NCI-H1436 (cell line): ENCODE data around the gene VWA8.
"Not testable (repeated sequence)": the region's sequence is repeated elsewhere in the genome, so short reads cannot be mapped to it uniquely, and the experiment has no call there.

ENCODE experiments used
- DNase-seq: peaks from one replicate; lab custom pipeline; 2025; lab: John Stamatoyannopoulos, UW

VWA8 gene

DNA sequence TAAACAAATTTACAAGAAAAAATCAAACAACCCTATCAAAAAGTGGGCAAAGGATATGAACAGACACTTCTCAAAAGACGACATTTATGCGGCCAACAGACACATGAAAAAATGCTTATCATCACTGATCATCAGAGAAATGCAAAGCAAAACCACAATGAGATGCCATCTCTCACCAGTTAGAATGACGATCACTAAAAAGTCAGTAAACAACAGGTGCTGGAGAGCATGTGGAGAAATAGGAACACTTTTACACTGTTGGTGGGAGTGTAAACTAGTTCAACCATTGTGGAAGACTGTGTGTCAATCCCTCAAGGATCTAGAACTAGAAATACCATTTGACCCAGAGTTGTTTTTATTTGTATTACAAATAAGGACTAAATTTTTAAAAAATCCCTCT lies 215.4 kb downstream of the VWA8 start:
- DNase-seq, result not testable (repeated sequence)

DNA sequence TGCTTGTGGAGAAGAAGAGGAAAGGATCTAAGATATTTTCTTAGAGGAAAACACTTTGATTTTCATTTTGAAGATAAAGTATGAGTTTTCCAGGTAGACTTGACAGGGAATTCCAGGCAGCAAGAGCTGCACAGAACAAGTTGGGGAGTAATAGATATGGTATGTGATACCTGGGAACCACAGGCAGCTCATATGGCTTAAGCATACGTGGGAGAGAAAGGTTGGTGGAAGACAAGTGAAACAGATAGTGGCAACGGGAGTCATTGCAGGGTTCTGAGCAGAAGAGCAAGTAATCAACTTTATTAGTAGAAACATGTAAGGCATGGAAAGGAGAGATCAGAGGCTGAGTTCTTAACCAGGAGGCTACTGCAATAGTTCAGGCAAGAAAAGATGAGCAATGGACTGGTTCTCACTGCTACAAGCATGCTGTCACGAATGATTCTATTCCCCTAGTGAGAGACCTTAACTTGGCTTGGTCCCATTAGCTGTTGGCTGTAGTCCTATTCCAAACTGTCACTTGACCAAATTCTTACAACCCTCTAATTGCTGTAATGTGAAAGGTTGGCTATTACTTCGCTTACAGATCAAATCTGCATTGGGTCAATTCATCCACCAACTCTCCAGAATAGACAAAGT lies 217.9 kb downstream of the VWA8 start:
- DNase-seq, result no peak

DNA sequence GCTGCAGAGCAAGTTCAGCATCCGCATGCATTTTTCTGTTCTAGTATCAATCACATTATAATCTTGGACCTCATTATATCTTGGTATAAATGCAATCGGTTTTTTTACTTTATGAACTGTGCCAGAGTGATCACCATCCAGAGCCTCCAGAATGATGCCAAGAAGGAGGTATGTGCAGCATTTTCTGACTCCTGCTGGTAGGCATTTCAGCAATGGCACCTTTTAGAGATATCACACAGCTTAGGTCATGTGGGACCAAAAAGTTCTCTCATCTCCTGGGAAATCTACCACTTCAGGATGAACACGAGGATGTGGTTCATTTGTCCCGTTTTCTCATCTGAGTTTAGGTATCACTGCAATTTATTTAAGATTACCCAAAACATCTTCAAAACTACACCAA lies 220.4 kb downstream of the VWA8 start:
- no peak for DNase-seq

DNA sequence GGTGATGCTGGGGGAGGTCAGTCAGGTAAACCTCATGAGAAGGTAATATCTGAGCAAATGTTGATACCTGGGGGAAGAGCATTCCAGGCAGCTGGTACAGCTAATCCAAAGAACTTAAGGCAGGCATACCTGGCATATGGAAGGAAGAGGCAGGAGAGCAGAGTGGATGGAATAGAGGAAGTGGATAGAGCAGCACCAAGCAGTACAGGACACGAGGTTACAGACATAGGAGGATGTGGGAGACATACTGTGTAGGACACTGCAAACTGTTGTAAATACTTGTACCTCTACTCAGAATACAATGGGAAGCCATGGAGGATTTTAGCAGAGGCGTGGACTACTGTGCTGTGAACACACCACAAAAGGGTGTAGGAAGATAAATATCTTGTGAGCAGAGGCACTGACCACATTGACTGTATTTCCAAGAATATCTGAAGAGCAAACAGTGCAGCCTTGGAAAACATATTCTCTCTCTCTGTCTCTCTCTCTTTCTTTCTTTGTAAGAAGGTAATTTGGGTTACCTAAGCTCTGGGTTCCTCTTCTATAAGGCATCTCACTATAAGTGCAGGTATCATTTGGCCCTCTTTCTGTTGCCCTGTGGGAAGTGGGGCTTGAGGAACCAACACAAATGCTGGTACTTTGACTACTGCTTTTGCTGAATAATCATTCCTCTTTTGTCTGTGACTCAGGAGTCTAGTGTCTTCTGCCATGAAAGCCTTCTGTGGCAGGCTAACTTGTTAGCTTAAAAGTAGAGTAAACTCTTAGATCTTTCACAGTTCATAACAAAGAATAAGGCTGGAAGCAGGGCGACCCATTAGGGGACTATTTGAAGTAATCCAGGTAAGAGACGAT lies 238.0 kb downstream of the VWA8 start:
- DNase-seq, result no peak

DNA sequence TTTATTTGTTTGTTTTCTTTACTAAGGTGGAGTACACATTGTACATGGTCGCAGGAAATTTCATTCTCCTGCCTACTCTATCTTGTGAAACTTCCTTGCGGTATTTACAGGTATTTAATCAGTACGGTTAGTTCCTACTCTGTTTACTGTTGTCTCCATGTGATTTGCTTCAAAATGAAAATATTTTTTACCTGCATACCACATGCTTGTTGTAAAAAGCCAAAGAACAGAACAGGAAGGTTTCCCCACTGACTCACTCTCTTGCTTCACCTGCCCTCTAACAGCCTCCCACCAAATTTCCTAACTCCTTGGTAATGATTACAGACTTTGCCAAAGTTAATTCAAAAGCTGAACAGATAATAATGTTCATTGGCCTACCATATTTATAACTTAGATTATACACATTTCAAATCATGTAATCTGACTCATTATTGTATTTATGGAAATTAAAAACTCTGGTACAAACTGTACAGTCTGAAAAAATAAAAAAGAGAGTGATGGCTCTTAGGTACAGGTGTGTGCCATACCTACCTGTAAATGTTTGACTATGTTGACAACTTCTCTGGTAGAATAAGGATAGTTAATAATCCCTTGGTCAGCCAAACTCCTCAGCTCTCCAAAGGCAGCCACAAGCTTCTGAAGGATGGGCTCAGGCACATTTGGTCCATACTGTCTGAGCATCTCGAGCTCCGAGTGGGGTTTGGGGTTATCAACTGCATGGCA lies 239.9 kb downstream of the VWA8 start:
- no peak for DNase-seq

DNA sequence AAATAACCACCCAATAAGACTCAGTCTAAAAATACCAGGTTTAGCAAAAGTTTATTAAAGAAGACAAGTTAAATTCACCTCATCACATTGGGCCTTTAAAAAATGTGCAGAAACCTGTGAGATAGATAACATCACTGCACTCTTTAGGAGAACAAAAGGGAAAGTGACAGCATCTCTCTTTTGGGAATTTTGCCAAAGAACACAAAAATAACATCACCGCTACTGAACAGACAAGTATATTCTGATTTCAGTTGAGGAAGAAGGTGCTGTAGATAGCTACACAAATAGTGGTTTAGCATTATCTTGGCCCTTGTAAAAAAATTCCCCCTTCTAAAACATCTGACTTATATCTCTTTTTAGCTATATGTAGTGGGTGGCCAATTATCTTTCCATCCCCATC lies 244.7 kb downstream of the VWA8 start:
- DNase-seq, result no peak

DNA sequence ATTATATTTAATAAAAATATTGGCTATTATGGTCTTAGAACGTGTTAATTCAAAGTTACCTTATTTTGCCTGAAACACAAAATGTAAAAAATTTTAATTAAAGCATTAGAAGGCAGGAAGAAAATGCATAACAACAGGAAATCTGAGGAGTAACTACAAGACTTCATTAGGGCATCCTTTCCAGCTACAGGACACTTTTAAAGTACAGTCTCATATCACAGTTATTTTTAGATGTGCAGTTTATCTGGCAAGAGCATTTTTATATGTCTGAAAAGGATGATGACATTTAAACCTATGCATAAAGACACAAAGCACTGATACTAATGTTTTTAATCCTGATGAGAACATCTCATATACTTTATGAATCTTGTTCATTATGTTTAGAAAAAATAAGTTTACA lies 247.5 kb downstream of the VWA8 start:
- DNase-seq, result no peak

DNA sequence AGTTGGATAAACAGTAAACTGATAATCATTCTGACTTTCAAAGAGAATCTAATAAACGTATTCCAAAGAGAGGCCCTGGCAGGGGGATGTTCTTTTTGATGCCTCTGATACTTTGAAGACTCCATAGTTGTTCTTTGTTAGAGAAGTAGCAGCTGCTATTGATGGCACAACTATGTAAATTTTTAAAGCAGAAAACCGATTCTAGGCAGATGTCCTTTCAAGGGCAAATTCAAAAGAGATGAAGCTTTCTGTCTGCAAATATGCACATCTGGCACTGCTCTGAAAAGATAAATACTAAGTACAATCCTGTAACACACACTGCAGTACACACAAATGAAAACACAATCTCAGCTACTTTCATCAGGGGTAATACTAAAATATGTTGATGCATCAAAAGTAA lies 250.1 kb downstream of the VWA8 start:
- DNase-seq, result no peak

DNA sequence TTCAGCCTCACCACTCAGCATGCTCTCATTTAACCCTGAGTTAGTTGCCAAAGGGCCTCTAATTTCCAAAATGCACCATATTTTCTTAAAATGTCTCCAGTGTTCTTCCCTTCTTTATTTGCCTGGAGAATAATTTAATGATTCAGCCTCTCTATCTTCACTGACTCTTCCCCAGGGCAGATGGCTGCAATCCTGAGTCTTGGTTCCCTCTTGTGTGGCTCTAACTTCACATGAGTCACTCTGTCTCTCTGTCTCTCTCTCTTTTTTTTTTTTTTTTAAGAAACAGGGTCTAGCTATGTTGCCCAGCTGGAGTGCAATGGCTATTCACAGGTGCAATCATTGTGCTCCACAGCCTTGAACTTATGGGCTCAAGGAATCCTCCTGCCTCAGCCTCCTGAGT lies 251.4 kb downstream of the VWA8 start:
- no peak for DNase-seq

DNA sequence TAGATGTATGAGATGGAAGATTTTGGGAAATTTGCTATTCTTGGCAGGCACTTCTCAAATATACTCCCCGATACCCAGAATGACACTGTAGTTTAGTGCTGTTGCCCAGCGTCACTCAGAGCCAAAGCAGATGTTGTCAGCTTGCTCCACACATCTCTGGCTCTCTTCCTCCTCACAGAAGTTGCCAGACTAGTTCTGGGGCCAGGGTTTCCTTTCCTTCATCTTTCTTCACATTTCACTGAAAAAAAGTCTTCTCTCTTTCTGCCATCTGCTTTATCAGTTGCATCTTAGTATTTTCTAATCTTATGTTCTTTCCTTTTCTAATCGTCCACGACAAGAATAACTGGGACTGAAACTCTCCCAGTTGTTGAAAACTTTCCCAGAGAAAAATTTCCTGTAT lies 252.2 kb downstream of the VWA8 start:
- no peak for DNase-seq

DNA sequence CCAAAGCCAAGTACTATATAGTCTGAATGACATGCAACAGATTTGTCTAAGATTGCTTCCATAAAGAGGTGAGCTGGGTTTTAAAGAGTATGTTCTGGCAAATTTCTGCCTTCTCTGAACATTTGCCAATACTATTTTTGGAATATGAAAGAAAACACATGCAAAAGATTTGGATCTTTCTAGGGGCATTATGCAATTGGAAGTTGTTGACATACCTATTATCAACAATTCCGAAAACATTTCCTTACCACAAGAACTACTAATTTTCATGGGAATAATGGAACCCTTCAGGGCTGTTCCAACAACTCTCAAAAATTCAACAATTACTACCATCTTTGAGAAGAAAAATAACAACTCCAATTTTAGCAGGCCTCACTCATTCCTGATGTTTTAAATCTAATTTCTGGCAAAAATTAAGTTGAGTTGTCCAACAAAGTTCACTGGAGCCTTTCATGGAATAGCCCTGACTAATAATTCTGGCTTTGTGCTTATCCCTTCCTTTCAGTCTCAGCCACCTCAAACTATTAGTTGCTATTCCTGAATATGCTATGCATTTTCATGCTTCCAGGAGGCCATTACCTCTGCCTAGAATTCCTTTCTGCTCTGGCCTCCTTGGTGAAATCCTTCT lies 253.6 kb downstream of the VWA8 start:
- DNase-seq, result no peak

DNA sequence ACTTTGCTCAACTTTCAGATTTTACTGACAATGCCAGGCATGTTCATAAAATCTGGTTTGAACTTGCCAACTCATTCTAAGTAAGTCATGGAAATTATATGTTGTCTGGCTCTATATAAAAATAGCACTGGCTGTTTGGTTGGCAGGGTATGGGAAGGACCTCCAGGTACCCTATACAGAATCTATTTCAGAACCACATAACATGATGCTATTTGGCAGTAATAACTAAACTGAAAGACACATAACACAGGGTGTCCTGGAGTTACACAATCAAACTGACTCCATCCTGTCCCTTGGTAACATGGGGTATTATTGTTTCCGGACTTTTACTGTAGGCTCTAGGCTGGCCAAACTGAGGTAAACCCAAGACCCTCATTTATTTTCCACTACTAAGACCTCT lies 254.8 kb downstream of the VWA8 start:
- DNase-seq, result no peak

DNA sequence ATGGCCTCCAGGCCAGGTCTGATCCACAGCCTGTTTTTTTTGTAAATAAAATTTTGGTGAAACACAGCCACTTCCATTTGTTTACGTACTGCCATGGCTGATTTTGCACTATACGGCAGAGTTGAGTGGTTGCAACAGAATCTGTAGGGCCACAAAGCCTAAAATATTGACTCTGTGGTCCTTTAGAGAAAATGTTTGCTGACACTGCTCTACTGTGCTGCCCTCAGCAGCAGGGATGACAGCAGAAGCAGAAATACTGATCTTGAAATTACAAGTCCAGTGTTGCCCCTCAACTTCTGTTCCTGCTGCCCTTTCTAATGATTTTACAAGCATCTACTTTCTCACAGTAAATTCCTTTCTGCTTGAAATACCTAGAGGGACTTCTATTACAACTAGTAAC lies 258.4 kb downstream of the VWA8 start:
- DNase-seq, result no peak

DNA sequence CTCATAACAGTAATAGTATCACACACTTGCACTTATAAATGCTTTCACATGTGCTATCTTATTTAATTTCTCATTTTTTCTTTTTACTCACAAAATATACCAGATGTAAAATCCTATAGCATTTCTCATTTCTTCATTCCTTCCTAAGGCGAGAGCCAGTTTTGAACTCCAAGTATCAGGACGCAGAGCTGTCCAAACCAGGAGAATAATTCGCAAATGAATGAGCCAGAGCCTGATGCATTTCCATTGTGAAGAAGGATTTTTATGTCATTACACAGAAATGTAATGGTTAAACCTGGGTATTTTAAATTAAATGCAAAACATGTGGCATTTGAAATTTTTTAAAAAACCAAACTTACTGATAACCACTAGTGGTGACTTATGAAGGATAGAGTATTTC lies 259.2 kb downstream of the VWA8 start:
- no peak for DNase-seq

DNA sequence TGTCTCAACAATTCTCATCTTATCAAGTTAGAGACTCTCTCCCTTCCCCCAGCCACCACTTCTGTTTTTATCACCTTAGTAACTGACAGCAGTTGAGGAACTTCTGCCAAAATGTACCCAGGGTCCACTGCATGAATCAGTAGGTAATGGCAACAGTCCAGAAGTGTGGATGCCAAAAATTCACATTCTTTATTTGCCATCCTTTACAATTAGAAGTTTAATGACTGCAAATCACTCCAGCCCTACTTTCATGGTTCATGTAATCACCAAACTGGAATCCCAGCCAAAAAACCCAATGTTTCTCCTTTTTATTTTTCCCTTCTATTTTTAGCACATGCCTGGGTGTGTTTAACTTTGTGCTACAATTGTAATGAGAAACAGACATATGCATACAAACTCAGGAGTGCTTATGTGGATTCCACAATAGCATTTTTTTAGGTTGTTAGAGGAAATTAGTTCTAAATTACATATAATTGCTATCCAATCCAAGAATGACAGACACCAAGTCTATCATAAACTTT lies 260.1 kb downstream of the VWA8 start:
- DNase-seq, result no peak

DNA sequence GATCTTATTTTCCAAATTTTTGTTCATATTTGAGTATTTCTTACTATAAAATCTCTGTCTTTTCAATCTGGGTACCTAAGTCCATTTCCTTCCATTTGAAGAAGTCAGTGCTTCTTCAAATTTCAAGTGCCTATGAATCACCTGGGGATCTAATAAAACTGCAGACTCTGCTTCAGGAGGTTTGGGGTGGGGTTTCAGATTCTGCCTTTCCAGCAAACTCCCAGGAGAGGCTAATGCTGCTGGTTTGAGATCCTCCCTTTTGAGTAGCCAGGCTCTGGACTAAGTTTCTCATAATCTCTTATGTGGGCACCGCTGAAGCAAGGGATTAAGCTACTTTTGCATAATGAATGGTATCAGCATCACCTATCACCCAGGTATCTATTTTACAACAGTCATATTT lies 261.1 kb downstream of the VWA8 start:
- DNase-seq, result no peak

DNA sequence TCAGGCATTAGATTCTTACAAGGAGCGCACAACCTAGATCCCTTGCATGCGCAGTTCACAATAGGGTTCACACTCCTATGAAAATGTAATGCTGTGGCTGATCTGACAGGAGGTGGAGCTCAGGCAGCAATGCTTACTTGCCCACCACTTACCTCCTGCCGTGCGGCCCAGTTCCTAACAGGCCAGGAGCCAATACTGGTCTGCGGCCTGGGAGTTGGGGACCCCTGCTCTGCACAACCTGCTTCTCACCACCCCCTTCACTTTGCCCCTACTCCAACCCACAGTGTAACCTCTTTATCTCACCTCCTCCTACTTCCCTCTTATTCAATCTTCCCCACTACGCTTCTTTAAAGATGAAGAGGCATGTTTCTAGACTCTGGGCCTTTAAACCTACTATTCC lies 263.3 kb downstream of the VWA8 start:
- DNase-seq, result no peak

DNA sequence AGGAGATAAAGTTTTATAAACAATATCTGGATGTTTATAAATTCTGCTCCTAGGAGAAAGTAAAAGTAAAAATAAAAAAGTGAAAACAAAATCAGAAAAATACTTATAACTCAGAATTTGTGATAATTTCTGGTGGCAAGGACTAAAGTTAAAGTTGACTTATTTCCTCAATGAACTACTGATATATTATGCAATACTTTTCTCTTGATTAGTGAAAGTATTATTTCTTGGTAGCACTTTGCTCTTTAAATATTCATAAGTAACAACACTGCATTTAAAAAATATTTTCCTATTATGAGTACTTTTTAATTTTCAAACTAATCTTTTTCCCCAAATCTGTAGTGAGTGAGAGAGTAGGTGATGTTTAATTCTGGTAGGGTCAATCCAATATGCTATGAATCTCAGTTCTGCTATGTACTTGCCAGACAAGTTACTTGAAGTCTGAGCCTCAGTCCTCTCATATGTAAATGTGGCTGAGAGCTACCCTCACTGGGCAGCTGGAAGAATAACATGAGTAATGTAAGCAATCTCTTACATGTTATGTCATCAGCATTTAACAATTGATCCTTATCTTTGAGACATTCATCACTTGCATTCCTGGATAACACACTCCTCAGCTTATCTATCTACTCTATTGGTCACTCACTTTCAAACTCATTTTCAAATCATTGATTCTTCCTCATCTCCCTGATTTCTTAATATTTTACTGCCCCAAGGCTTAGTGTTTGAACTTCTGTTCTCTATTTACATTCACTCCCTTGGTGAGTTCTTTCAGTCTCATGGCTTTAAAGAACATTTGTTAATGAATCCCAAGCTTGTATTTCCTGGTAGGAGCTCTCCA lies 264.5 kb downstream of the VWA8 start:
- DNase-seq, result no peak

DNA sequence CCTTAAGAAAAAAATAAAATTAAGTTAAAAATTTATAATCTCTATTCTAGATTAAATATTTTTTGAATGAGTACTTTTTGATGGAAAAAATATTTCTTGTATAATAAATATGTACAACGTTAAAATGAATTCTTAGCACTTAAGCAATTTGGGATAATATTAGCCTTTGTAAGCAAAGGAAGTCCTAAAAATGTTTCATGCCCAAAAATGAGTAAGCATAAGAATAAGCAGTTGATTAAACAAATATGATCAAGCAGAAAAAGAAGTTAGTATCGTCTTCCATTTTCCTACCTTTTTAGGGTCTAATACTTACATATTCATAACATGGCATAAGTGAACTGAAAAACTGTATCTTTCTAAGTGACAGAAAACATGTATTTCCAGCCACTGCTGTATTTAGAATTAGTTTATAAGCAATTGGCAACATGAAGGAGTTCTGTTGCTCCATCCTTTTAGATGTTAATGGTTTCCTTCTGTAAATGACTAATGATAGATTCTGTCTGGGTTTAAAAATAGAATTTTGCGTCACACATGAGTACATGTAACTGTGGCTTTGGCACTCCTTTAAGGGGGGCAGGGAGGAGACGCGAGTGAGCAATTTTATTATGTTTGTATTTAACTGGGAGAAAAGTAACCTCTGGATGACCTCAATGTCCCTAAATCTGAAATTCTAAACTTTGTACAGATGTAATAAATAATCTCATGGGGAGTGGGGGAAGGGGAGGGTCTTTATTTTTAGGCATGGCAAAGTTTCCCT lies 266.2 kb downstream of the VWA8 start:
- no peak for DNase-seq

DNA sequence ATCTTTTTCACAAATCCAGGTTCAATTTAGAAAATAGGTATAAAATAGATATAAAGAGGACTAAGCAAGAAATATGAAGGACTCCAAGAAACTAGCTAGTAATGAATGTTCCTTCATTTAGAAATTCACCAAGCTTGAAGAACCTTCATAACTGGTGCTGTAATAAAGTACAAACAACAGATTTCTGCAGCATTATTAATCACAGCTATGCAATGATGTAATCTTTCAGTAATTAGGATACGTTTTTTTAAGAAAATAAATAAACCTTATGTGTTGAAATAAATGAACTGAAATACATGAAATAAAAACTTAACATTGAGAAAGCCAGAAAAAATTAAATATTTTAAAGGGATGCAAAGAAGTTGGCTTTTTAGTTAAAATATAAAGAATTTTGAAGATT lies 267.5 kb downstream of the VWA8 start:
- DNase-seq, result no peak

DNA sequence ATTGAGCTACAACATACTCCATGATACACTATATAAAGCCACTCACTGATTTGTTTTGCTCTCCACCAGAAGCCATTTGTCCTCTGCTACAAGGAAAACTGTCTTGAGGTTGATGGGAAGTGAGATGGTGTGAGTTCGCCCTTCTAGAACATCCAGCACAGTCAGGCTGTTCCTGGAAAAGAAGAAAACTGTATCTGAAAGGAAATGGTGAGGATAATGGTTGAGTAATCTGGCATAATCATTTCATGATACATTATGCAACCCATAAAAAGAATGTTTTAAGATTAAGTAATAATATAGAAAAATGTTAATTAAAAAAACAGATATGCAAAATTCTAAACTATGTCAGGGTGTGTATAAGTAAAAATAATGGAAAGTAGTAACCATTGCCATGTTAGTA lies 269.6 kb downstream of the VWA8 start:
- no peak for DNase-seq
